Germinal center (tissue), 1 donor: ENCODE measurements around the gene BARX2.

Source experiments
- DNase-seq: peaks from one replicate; pipeline ENCODE4 v3.0.0; 2012; ENCODE audit warnings: mixed read lengths, low spot score

Gene BARX2

GRCh38 chr11:129374081-129374992 lies 1.3 kb upstream of the BARX2 start:
- DNase-seq: no peak

GRCh38 chr11:129374993-129375750 lies 476 bp upstream of the BARX2 start:
- DNase-seq: no peak

- no peak for DNase-seq
Measured at GRCh38 chr11:129376658-129377341, 1.2 kb downstream of the BARX2 start.

GRCh38 chr11:129377739-129378138 lies 2.1 kb downstream of the BARX2 start:
- DNase-seq: no peak

GRCh38 chr11:129380413-129380812 lies 4.8 kb downstream of the BARX2 start:
- DNase-seq: no peak

- DNase-seq: no peak
Measured at GRCh38 chr11:129382583-129382982, 6.9 kb downstream of the BARX2 start.

GRCh38 chr11:129383060-129383459 lies 7.4 kb downstream of the BARX2 start:
- DNase-seq: no peak

- no peak for DNase-seq
Measured at GRCh38 chr11:129383502-129383901, 7.9 kb downstream of the BARX2 start.

GRCh38 chr11:129384415-129384814 lies 8.8 kb downstream of the BARX2 start:
- no peak for DNase-seq

GRCh38 chr11:129385801-129386200 lies 10.2 kb downstream of the BARX2 start:
- DNase-seq: no peak

GRCh38 chr11:129386795-129387397 lies 11.2 kb downstream of the BARX2 start:
- no peak for DNase-seq

- no peak for DNase-seq
Measured at GRCh38 chr11:129387434-129387833, 11.8 kb downstream of the BARX2 start.

- DNase-seq: no peak
Measured at GRCh38 chr11:129388824-129389223, 13.2 kb downstream of the BARX2 start.

- DNase-seq: no peak
Measured at GRCh38 chr11:129390303-129390821, 14.7 kb downstream of the BARX2 start.

GRCh38 chr11:129391360-129391759 lies 15.7 kb downstream of the BARX2 start:
- DNase-seq: no peak

GRCh38 chr11:129391821-129392220 lies 16.2 kb downstream of the BARX2 start:
- DNase-seq: no peak

- DNase-seq: no peak
Measured at GRCh38 chr11:129392995-129393394, 17.3 kb downstream of the BARX2 start.

- DNase-seq: no peak
Measured at GRCh38 chr11:129394709-129395108, 19.1 kb downstream of the BARX2 start.

- DNase-seq: no peak
Measured at GRCh38 chr11:129395432-129395831, 19.8 kb downstream of the BARX2 start.

GRCh38 chr11:129395883-129396282 lies 20.2 kb downstream of the BARX2 start:
- DNase-seq: no peak

- DNase-seq: no peak
Measured at GRCh38 chr11:129396454-129396853, 20.8 kb downstream of the BARX2 start.
